Kidney glomerular epithelial cell (primary cell): ENCODE measurements around the gene SRRM2.

Experiments used
- DNase-seq: peaks from one replicate; lab custom pipeline; 2025; lab: John Stamatoyannopoulos, UW

SRRM2 gene

DNA sequence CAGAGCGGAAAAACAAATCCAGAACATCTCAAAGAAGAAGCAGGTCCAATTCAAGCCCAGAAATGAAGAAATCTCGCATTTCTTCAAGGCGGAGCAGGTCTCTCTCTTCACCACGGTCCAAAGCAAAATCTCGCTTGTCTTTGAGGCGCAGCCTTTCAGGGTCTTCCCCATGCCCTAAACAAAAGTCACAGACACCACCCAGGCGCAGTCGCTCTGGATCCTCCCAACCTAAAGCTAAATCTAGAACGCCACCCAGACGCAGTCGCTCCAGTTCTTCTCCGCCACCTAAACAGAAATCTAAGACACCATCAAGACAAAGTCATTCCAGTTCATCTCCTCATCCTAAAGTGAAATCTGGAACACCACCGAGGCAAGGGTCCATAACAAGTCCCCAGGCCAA lies 10.3 kb downstream of the SRRM2 start:
- no peak for DNase-seq

DNA sequence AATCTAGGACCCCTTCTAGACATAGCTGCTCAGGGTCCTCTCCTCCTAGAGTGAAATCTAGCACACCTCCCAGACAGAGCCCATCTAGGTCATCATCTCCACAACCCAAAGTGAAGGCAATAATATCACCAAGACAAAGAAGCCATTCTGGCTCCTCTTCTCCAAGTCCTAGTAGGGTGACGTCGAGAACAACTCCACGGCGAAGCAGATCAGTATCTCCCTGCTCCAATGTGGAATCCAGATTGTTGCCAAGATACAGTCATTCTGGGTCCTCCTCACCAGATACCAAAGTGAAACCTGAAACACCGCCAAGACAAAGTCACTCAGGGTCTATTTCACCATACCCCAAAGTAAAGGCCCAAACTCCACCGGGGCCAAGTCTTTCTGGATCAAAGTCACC lies 10.7 kb downstream of the SRRM2 start:
- DNase-seq = no peak

DNA sequence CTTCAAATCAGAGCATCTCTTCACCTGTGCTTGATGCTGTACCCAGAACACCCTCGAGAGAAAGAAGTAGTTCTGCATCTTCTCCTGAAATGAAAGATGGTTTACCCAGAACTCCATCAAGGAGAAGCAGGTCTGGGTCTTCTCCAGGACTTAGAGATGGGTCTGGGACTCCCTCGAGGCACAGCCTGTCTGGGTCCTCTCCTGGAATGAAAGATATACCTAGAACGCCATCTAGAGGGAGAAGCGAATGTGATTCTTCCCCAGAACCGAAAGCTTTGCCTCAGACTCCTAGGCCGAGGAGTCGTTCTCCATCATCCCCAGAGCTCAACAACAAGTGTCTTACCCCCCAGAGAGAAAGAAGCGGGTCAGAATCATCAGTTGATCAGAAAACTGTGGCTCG lies 12.3 kb downstream of the SRRM2 start:
- DNase-seq = no peak

DNA sequence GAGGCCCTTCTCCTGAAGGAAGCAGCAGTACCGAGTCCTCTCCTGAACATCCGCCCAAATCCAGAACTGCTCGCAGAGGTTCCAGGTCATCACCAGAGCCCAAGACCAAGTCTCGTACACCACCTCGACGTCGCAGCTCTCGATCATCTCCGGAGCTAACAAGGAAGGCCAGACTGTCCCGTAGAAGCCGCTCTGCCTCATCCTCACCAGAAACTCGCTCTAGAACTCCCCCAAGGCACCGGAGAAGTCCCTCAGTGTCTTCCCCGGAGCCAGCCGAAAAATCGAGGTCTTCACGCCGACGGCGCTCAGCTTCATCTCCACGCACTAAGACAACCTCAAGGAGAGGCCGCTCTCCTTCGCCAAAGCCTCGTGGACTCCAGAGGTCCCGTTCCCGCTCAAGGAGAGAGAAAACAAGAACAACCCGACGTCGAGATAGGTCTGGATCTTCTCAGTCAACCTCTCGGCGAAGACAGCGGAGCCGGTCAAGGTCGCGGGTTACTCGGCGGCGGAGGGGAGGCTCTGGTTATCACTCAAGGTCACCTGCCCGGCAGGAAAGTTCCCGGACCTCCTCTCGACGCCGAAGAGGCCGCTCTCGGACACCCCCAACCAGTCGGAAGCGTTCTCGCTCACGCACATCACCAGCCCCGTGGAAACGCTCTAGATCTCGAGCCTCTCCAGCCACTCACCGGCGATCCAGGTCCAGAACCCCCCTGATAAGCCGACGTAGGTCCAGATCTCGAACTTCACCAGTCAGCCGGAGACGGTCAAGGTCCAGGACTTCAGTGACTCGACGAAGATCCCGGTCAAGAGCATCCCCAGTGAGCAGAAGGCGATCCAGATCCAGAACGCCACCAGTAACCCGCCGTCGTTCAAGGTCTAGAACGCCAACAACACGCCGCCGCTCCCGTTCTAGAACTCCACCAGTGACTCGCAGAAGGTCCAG lies 13.3 kb downstream of the SRRM2 start:
- DNase-seq = no peak

DNA sequence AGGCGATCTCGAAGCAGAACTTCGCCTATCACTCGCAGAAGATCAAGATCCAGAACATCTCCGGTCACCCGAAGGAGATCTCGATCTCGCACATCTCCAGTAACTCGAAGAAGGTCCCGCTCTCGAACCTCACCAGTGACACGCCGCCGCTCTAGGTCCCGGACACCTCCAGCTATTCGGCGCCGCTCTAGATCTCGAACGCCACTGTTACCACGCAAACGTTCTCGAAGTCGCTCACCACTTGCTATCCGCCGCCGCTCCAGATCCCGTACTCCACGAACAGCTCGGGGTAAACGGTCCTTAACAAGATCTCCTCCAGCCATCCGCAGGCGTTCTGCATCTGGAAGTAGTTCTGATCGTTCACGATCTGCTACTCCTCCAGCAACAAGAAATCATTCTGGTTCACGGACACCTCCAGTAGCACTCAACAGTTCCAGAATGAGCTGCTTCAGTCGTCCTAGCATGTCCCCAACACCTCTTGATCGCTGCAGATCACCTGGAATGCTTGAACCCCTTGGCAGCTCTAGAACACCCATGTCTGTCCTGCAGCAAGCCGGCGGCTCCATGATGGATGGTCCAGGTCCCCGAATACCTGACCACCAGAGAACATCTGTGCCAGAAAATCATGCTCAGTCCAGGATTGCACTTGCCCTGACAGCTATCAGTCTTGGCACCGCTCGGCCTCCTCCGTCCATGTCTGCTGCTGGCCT lies 14.1 kb downstream of the SRRM2 start:
- DNase-seq = no peak

DNA sequence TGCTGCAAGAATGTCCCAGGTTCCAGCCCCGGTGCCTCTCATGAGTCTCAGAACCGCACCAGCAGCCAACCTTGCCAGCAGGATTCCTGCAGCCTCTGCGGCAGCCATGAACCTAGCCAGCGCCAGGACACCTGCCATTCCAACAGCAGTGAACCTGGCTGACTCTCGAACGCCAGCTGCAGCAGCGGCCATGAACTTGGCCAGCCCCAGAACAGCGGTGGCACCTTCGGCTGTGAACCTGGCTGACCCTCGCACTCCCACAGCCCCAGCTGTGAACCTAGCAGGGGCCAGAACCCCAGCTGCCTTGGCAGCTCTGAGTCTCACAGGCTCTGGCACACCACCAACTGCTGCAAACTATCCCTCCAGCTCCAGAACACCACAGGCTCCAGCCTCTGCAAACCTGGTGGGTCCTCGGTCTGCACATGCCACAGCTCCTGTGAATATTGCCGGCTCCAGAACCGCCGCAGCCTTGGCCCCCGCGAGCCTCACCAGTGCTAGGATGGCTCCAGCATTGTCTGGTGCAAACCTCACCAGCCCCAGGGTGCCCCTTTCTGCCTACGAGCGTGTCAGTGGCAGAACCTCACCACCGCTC lies 14.8 kb downstream of the SRRM2 start:
- DNase-seq = no peak

DNA sequence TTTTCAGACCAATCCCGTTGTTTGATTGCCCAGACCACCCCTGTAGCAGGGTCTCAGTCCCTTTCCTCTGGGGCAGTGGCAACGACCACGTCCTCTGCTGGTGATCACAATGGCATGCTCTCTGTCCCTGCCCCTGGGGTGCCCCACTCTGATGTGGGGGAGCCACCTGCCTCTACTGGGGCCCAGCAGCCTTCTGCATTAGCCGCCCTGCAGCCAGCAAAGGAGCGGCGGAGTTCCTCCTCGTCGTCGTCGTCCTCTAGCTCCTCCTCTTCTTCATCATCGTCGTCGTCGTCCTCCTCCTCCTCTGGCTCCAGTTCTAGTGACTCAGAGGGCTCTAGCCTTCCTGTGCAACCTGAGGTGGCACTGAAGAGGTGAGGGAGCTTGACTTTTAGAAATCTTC lies 15.5 kb downstream of the SRRM2 start:
- no peak for DNase-seq

DNA sequence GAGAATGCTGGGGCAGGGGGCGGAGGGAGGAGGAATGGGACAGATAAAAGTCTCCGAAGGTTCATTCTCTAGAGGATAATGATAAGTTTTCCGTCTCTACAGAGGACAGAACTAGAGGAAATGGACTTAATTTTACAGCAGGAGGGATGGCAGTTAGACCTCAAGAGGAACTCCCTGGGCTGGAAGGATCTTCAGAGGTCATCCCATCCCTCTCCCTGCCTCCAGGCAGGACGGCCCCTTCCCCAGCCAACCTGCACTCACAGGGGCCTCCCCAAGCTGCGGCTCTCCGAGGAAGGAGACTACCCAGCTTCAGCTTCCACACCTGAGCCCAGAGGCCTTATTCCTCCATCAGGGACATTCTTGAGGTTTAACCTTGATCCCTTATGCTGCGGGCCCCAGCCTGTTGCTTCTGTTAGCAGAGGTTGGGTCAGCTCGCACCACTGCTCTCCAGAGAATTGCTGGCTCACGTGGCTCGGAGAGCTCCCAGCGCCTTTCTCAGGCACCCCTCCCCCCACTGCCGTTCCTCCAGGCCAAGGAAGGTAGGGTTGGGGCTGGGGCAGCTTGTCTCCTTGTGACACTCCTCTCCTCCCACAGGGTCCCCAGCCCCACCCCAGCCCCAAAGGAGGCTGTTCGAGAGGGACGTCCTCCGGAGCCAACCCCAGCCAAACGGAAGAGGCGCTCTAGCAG lies 16.1 kb downstream of the SRRM2 start:
- DNase-seq = no peak

DNA sequence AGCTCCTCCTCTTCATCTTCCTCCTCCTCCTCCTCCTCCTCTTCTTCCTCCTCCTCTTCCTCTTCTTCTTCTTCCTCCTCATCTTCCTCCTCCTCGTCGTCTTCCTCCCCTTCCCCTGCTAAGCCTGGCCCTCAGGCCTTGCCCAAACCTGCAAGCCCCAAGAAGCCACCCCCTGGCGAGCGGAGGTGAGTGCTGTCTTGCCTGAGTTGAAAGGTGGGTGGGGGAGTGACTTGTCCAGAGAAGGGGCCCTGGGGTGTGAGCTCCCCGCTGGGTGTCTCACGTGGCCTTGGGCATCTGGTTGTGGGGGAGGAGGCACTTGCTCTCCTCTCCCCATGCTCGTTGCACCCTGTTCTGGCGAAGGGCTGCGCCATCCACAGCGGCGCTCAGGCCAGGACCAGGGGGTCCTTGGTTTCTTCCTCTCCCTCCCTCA lies 16.7 kb downstream of the SRRM2 start:
- no peak for DNase-seq

DNA sequence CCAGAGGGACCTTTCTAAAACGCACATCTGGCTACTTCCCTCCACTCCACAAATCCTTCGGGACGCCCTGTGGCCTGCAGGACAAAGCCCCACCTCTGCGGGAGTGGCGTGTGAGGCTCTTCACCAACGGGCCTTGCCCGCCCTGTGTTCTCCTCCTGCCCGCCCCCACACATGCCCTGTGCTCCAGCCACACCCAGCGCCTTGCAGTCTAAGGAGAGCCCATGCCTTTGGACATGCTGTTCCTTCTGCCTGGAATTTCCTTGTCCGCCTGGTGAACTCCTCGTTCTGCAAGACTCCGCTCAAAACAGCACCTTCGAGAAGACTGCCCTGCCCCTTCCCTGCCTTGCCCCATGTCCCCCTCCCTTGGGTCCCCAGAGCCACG lies 17.2 kb downstream of the SRRM2 start:
- no peak for DNase-seq

DNA sequence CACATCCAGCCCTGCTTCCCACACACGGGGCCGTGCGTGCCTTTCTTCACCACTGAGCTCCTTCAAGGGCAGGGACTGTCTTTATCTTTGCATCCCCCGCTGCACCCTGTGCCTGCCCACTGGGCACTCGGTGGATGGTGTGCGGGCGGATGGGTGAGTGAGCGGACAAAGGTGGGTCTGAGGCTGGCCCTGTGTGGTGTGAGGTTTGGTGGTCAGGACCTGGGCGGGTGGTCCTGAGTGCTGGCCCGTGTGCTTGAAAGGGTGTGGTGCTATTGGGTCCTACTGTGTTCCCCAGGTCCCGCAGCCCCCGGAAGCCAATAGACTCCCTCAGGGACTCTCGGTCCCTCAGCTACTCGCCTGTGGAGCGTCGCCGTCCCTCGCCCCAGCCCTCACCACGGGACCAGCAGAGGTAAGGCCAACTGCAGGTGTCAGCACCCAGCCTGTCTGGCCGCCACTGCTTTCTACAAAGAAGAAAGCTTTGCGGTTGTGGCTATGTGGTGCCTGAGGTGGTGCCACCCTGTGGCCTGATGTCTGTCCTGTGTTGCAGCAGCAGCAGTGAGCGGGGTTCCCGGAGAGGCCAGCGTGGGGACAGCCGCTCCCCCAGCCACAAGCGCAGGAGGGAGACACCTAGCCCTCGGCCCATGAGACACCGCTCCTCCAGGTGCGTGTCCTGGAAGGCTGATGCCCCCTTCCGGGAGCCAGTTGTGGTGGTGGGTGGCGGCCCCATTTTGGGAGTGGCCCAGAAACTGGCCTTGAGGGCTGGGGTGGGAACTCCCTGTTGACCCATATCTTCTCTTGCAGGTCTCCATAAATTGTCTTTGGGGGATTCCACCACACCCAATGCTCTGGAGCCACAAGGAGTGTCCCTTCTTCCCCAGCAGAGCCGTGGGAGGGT lies 17.9 kb downstream of the SRRM2 start:
- DNase-seq = no peak

DNA sequence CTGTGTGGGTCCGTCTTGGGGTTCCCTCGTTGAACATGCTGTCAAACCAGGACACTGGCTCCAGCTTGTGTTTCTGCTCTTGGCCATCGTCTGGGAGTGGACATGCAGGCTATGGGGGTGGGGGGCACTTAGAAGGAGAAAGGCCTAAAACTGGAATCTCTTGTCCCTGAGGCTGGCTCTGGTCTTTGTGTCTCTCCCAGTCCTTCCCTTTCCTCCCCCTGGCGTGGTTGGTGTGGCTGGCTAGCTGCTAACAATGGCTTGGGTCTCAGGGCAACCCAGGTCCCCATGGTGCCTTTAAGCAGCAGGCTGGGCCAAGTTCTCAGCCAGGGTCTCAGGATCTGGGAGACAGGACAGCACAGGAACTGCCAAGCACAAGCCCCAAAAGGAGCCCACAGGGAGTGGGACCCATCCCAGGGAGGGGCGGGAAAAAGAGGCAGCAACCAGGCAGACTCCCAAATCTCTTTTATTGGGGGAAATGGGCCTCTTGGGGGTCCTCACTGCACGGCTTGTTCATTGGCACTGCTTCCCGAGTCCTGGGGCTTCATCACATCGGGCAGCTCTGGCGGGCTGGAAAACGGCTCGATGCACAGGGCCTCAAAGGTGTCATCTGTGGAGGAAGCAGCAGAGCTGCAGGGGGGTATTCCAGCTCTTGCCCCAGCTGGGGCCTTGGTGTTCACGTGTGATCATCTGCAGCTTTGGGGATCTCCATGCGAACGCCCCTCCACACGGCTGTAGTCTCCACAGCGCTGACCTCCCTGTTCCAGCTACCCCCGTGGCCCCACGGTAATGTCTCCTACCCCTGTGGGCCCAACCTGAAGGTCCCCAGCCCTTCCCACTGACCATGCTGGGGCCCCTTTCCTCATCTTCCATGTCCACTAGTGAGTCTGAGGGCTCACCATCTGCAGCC lies 19.3 kb downstream of the SRRM2 start:
- no peak for DNase-seq

DNA sequence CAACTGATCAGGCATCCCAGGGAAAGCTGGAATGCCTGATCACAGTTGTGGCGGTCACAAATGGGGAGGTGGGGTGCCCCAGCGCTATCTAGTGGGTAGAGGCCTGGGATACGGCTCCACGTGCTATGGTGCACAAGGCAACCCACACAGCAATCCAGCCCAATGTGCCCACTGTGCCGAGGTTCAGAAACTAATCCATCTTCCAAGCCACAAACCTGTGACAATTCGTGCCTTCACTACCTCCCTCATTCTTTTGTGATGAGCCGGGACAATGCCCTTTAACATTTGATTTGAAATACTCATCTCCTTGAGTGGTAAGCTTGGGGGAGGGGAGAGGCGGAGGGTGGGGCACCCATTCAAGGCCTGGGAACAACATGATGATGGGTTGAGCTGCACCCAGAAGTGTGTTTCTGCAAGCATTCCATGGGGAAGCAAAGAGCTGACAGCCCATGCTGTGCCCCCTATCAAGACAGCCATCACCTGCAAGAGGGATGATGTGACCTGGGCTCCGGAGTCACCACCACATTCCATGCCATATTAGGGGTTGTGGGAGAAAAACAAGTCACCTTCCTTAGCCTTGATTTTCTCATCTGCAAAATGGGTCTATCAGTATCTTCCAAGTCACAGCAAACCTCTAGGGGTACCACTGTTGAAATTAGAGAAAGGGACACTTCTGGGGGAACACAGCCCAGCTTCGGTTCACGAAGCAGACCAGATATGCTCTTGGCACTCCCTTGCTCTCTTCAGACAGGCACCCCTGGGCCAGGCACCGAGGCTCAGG lies 20.9 kb downstream of the SRRM2 start:
- no peak for DNase-seq

DNA sequence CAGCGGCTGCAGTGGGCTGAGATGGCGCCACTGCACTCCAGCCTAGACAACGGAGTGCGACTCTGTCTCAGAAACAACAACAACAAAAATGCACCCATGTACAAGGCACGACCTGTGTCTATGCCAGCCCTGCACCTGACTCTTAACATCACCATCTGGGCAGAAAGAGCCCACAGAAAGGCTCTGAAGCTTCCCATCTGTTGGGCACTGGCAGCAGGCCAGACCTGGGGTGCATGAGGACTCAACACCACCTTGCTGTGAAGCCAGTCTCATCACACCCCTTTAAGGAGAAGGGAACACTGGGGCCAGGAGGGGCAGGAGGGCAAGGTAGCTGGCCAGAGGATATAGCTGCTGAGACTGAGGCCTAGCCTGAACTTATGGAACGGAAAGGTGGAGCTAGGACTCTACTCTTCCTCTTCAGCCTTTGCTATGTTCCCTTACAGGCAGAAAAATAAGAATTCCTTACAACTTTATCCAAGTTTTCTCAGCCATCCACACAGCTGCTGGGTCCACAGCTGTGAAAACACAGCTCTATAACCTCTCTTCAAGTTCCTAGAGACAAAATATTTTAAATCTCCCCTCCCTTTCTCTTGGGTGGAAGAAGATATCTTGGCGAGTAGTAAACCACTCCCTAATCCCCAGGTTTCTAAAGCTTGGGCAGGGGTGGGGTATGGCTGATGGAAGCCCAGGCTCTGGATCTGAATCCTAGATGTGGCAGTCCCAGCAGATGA lies 21.9 kb downstream of the SRRM2 start:
- DNase-seq = no peak

DNA sequence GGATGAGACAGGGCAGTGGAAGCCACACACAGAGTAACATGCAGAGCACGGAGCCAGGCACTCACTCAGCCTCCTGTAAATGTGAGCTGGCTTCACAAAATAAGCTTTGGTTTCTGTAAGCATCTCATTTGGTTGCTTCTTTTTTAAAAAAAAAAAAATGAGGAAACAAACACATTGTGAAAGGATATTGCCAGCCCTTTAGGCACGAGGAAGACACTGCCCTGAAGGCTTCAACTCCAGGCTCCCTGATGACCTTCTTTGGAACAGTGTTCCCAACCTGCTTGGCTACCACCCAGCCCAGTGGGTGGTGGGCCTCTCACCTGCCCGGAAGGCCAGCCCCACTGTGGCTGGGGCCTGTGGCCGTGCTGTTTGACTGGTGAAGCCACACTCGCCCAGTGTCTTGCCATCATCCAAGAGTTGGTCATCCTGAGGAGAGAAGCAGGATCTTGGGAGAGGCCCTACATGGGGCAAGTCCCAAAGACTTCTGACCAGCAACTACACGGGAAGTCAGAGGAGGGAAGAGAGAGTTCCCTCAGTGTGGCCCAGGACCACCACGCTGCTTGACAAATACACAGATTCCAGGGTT lies 22.8 kb downstream of the SRRM2 start:
- DNase-seq = no peak

DNA sequence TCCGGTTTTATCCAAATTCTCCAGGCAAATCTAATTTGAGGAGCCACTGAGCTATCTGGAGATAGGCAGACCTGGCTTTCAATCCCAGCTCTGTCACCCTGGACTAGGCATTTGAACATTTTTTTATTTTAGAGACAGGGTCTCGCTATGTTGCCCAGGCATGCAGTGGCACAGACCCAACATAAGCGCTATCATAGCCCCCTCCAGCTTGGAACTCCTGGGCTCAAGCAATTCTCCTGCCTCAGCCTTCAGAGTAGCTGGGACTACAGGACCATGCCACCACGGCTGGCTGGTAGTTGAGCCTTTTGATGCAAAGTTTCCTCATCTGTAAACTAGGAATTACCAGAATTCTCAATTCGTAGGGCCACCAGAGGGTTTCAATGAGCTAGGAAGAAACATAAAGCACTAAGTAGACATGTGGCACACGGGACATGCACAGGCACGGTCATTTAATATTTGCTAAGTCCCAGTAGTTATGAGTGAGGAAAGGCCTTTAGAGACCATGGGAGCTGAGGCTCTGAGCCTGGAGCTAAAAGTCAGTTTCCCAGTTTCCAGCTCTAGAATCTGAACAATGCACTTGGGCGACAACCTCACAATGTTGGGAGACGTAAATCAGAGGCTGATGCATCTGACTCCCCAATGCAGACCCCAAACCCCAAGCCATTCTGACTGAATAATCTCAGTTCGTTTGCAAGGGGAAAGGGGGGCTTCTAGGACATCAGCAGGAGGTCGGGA lies 23.5 kb downstream of the SRRM2 start:
- DNase-seq = no peak

DNA sequence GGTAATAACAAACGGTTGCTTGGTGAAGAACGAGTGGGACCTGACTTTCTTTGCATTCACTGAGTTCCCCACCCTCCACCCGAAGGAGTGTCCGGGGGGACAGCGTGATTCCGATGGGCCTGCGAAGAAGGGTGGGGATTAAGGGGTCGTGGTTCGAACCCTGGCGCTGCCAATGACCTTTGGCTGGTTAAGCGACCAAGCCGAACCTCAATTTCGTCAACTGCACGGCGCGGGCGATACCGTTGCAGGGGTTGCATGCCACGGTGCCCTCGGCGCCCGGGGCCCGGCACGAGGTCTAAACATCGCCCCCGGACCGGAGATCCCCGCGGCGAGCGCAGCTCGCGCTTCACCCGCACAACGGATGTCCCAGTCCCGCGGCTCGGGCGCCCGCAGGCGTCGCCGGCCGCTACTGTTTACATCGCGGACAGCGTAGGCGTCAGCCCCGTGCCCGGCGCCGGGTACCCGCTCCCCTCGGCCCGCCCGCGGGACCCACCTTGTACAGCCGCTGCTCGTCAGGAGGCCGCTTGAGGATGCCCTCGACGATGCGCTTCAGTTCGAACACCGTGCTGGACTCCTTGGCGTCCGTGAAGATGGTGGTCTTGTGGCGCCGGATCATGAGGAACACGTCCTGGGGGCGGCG lies 24.2 kb downstream of the SRRM2 start:
- no peak for DNase-seq
